ENCODE data around the gene DLGAP3. TPM values are rescaled to one million over a fixed set of nuclear protein-coding genes. Genes with fewer than 3 reads are reported as not detected.

Gene DLGAP3
- polyA plus RNA-seq, 1 donor (not counting 4 experiments of a cell fraction or from before 2014, with no cell fraction given): not detected

GRCh38 chr1:34816778-34817177 lies 112.7 kb downstream of the DLGAP3 start:
- H3K4me1 ChIP-seq (ENCODE audit: control insufficient read depth, extremely low read depth, insufficient read depth, low read length): no peaks in the 10 kb centered on the region
- dilution Hi-C loops (cut with MboI; ENCODE audit: extremely low pct_ligation_motif_present, low sequenced_read_pairs): no loop called here
- no peak for FAIRE-seq

GRCh38 chr1:34816332-34816731 lies 113.1 kb downstream of the DLGAP3 start:
- Histone ChIP-seq H3K36me3 (ENCODE audit: control insufficient read depth in 2 of 2, extremely low read depth in 1 of 2, insufficient read depth in 2 of 2, low read length in 2 of 2) (no peaks in the 10 kb centered on the region), H3K4me3 (ENCODE audit: control insufficient read depth in 2 of 3, extremely low read depth in 1 of 3, insufficient read depth in 2 of 3, low read depth in 1 of 3, low read length in 3 of 3) (no peak overlapping the region), H2AFZ (ENCODE audit: control insufficient read depth, low read length) (no peak overlapping the region), H4K20me1 (ENCODE audit: control insufficient read depth, extremely low read depth, insufficient read depth, low read length) (no peaks in the 10 kb centered on the region), H3K27me3 (ENCODE audit: control insufficient read depth, extremely low read depth, insufficient read depth, low read length) (no peaks in the 10 kb centered on the region), H3K4me2 (ENCODE audit: control insufficient read depth, extremely low read depth, insufficient read depth, low read depth, low read length) (no peak overlapping the region), H3K9ac (ENCODE audit: control insufficient read depth, extremely low read depth, insufficient read depth, low read length) (no peak overlapping the region), H3K9me3 (ENCODE audit: control insufficient read depth, low read depth, low read length) (no peaks in the 10 kb centered on the region), H3K79me2 (ENCODE audit: control insufficient read depth, insufficient read depth, low read length) (no peaks in the 10 kb centered on the region), H3K4me1 (ENCODE audit: control insufficient read depth, extremely low read depth, insufficient read depth, low read length) (no peaks in the 10 kb centered on the region), H3K27ac (ENCODE audit: control insufficient read depth, insufficient read depth, low read length) (no peak overlapping the region), H3K9me1 (ENCODE audit: control insufficient read depth, extremely low read depth, insufficient read depth, low read length) (no peaks in the 10 kb centered on the region)
- dilution Hi-C loops (cut with MboI; ENCODE audit: extremely low pct_ligation_motif_present, low sequenced_read_pairs): no loop called here
- no peak for TF ChIP-seq CTCF (optimal IDR thresholded peaks at IDR 0.05 in 1 of 3, IDR thresholded peaks at IDR 0.05 in 1 of 3, conservative IDR thresholded peaks at IDR 0.05 in 1 of 3; ENCODE audit: extremely low read depth in 1 of 3, insufficient read depth in 2 of 3, low read length in 3 of 3)
- TF ChIP-seq EZH2 (IDR thresholded peaks at IDR 0.05; ENCODE audit: low read length): no peak
- FAIRE-seq (no peak), DNase-seq (ENCODE audit: low read depth, low spot score) (no peak)

More at GRCh38 chr1:34816778-34817177, 112.7 kb downstream of the DLGAP3 start:
- H3K9me3 ChIP-seq (ENCODE audit: control insufficient read depth, low read depth, low read length): no peaks in the 10 kb centered on the region
- no peaks in the 10 kb centered on the region for H3K79me2 ChIP-seq (ENCODE audit: control insufficient read depth, insufficient read depth, low read length)
- no peak overlapping the region for H3K4me3 ChIP-seq (ENCODE audit: control insufficient read depth in 2 of 3, extremely low read depth in 1 of 3, insufficient read depth in 2 of 3, low read depth in 1 of 3, low read length in 3 of 3)
- H4K20me1 ChIP-seq (ENCODE audit: control insufficient read depth, extremely low read depth, insufficient read depth, low read length): no peaks in the 10 kb centered on the region
- H3K4me2 ChIP-seq (ENCODE audit: control insufficient read depth, extremely low read depth, insufficient read depth, low read depth, low read length): no peak overlapping the region
- TF ChIP-seq CTCF (optimal IDR thresholded peaks at IDR 0.05 in 1 of 3, IDR thresholded peaks at IDR 0.05 in 1 of 3, conservative IDR thresholded peaks at IDR 0.05 in 1 of 3; ENCODE audit: extremely low read depth in 1 of 3, insufficient read depth in 2 of 3, low read length in 3 of 3) (no peak), EZH2 (IDR thresholded peaks at IDR 0.05; ENCODE audit: low read length) (no peak)
- H2AFZ ChIP-seq (ENCODE audit: control insufficient read depth, low read length): no peak overlapping the region
- H3K9ac ChIP-seq (ENCODE audit: control insufficient read depth, extremely low read depth, insufficient read depth, low read length): no peak overlapping the region
- H3K36me3 ChIP-seq (ENCODE audit: control insufficient read depth in 2 of 2, extremely low read depth in 1 of 2, insufficient read depth in 2 of 2, low read length in 2 of 2): no peaks in the 10 kb centered on the region
- no peak for DNase-seq (ENCODE audit: low read depth, low spot score)
- H3K9me1 ChIP-seq (ENCODE audit: control insufficient read depth, extremely low read depth, insufficient read depth, low read length): no peaks in the 10 kb centered on the region
- no peaks in the 10 kb centered on the region for H3K27me3 ChIP-seq (ENCODE audit: control insufficient read depth, extremely low read depth, insufficient read depth, low read length)
- H3K27ac ChIP-seq (ENCODE audit: control insufficient read depth, insufficient read depth, low read length): no peak overlapping the region

Other genes starting within 250 kb of the DLGAP3 start
- 169 to 244 TPM (median 235 TPM) in 3 replicates for gene GJB5, start 174.6 kb downstream of the DLGAP3 start, polyA plus RNA-seq
- 18.1 to 27.2 TPM (median 25.4 TPM) in 3 replicates for gene GJB4, start 169.9 kb downstream of the DLGAP3 start, polyA plus RNA-seq
- gene GJB3, start 148.4 kb downstream of the DLGAP3 start, polyA plus RNA-seq: 133 to 176 TPM (median 163 TPM) in 3 replicates
- gene GJA4, start 136.7 kb downstream of the DLGAP3 start, polyA plus RNA-seq: 0.10 to 0.22 TPM in 2 of 3 replicates, not detected in the other
- gene SMIM12, start 69.9 kb downstream of the DLGAP3 start, polyA plus RNA-seq: 50.5 to 74.5 TPM (median 51.5 TPM) in 3 replicates
- gene TMEM35B, start 55.7 kb upstream of the DLGAP3 start, polyA plus RNA-seq: 22.8 to 33.4 TPM (median 26.4 TPM) in 3 replicates
- 9.9 to 16.1 TPM (median 14.2 TPM) in 3 replicates for gene ZMYM6, start 102.3 kb upstream of the DLGAP3 start, polyA plus RNA-seq
- gene ZMYM1, start 149.7 kb upstream of the DLGAP3 start, polyA plus RNA-seq: 12.0 to 21.2 TPM (median 19.4 TPM) in 3 replicates

Data from keratinocyte (primary cell).